GM21528 (cell line): Measurements from ENCODE around the gene OSMR.

ENCODE experiments used
- ATAC-seq: cut with Tn5 transposase; IDR thresholded peaks from one replicate; pipeline ENCODE4 v1.9.1; 2021; ENCODE audit warnings: mild to moderate bottlenecking, moderate library complexity; ENCODE audit not compliant: unreplicated experiment, low FRiP score

Gene OSMR

GRCh38 chr5:38870595-38870994, 24.8 kb downstream of the OSMR start:
- no peak for ATAC-seq

GRCh38 chr5:38871058-38871605, 25.3 kb downstream of the OSMR start:
- no peak for ATAC-seq

GRCh38 chr5:38871790-38872551, 26.2 kb downstream of the OSMR start:
- ATAC-seq: no peak

- no peak for ATAC-seq
Measured at GRCh38 chr5:38872826-38873225, 27.0 kb downstream of the OSMR start.

GRCh38 chr5:38874948-38875456, 29.2 kb downstream of the OSMR start:
- no peak for ATAC-seq

GRCh38 chr5:38878391-38879077, 32.7 kb downstream of the OSMR start:
- no peak for ATAC-seq

- no peak for ATAC-seq
Measured at GRCh38 chr5:38879078-38879460, 33.3 kb downstream of the OSMR start.

- ATAC-seq: no peak
Measured at GRCh38 chr5:38883842-38884241, 38.0 kb downstream of the OSMR start.

- no peak for ATAC-seq
Measured at GRCh38 chr5:38885208-38885607, 39.4 kb downstream of the OSMR start.

- no peak for ATAC-seq
Measured at GRCh38 chr5:38888041-38888440, 42.2 kb downstream of the OSMR start.

GRCh38 chr5:38889424-38889823, 43.6 kb downstream of the OSMR start:
- ATAC-seq: no peak

- no peak for ATAC-seq
Measured at GRCh38 chr5:38891563-38891962, 45.8 kb downstream of the OSMR start.

- no peak for ATAC-seq
Measured at GRCh38 chr5:38892363-38892762, 46.6 kb downstream of the OSMR start.

- no peak for ATAC-seq
Measured at GRCh38 chr5:38896760-38897159, 50.9 kb downstream of the OSMR start.

- ATAC-seq: no peak
Measured at GRCh38 chr5:38899936-38900335, 54.1 kb downstream of the OSMR start.

- no peak for ATAC-seq
Measured at GRCh38 chr5:38905516-38905915, 59.7 kb downstream of the OSMR start.

- ATAC-seq: no peak
Measured at GRCh38 chr5:38906503-38906902, 60.7 kb downstream of the OSMR start.

- no peak for ATAC-seq
Measured at GRCh38 chr5:38911933-38912332, 66.1 kb downstream of the OSMR start.

- ATAC-seq: no peak
Measured at GRCh38 chr5:38913714-38914113, 67.9 kb downstream of the OSMR start.

GRCh38 chr5:38916802-38917201, 71.0 kb downstream of the OSMR start:
- ATAC-seq: no peak

- no peak for ATAC-seq
Measured at GRCh38 chr5:38921174-38921573, 75.4 kb downstream of the OSMR start.

- peak; percentile 83 for ATAC-seq
Measured at GRCh38 chr5:38922199-38922598, 76.4 kb downstream of the OSMR start.
